Retinal pigment epithelial cell (primary cell): Measurements from ENCODE around the gene ATP6V1E1.
A peak's percentile ranks its signal among the peaks of the same experiment; 100 is the strongest.

Experiments used
- DNase-seq: peaks from one replicate; pipeline ENCODE4 v3.0.0-alpha.2; 2010; ENCODE audit warnings: low read depth
- H3K4me3 ChIP-seq: 2 replicates; pipeline ENCODE4 v1.5.1; 2011; ENCODE audit warnings: mild to moderate bottlenecking, low read length, control low read depth, moderate library complexity
- CTCF ChIP-seq: conservative IDR thresholded peaks from 2 replicates; pipeline ENCODE4 v1.5.1; 2011; ENCODE audit warnings: low read depth, low read length, control low read depth, inconsistent platforms

The ATP6V1E1 gene

GRCh38 chr22:17607891-17608521 is 20.5 kb downstream of the ATP6V1E1 start:
- DNase-seq, result no peak
- TF ChIP-seq CTCF, result no peak
- no peak overlapping the region for H3K4me3 ChIP-seq

GRCh38 chr22:17606496-17606895 is 22.1 kb downstream of the ATP6V1E1 start:
- no peak for TF ChIP-seq CTCF
- no peak overlapping the region for H3K4me3 ChIP-seq
- peak; percentile 56 for DNase-seq

GRCh38 chr22:17603668-17604067 is 24.9 kb downstream of the ATP6V1E1 start:
- TF ChIP-seq CTCF, result no peak
- DNase-seq, result no peak
- H3K4me3 ChIP-seq, result no peak overlapping the region

GRCh38 chr22:17601031-17601430 is 27.5 kb downstream of the ATP6V1E1 start:
- no peak overlapping the region for H3K4me3 ChIP-seq
- TF ChIP-seq CTCF, result no peak
- no peak for DNase-seq

- TF ChIP-seq CTCF, result no peak
- no peak overlapping the region for H3K4me3 ChIP-seq
- DNase-seq, result no peak
Observed at GRCh38 chr22:17598318-17598717, 30.2 kb downstream of the ATP6V1E1 start.

- no peak for DNase-seq
- no peak for TF ChIP-seq CTCF
- no peak overlapping the region for H3K4me3 ChIP-seq
Observed at GRCh38 chr22:17597217-17597616, 31.3 kb downstream of the ATP6V1E1 start.

- DNase-seq, result no peak
- H3K4me3 ChIP-seq, result no peak overlapping the region
- no peak for TF ChIP-seq CTCF
Observed at GRCh38 chr22:17596226-17596625, 32.3 kb downstream of the ATP6V1E1 start.
